CD1c-positive myeloid dendritic cell (primary cell): ENCODE results near the gene SAT1.
A peak's percentile ranks its signal among the peaks of the same experiment; 100 is the strongest.

ENCODE experiments used
- DNase-seq: peaks from one replicate; pipeline ENCODE4 v3.0.0-alpha.2; 2016; ENCODE audit errors: extremely low spot score

Gene SAT1

DNA sequence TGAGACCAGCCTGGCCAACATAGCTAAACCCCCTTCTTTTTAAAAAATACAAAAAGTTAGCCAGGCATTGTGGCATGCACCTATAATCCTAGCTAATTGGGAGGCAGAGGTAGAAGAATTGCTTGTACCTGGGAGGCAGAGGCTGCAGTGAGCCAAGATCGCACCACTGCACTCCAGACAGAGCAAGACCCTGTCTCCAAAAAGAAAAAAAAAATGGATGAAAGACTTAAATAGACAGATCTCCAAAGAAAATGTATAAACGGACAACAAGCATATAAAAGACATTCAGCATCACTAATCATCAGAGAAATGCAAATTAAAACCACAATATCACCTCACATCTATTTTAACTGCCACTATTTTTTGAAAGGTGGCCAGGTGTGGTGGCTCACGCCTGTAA, 6.6 kb upstream of the SAT1 start:
- no peak for DNase-seq

- no peak for DNase-seq
These were observed 3.9 kb upstream of the SAT1 start for GRCh38 chrX:23779025-23779424.

DNA sequence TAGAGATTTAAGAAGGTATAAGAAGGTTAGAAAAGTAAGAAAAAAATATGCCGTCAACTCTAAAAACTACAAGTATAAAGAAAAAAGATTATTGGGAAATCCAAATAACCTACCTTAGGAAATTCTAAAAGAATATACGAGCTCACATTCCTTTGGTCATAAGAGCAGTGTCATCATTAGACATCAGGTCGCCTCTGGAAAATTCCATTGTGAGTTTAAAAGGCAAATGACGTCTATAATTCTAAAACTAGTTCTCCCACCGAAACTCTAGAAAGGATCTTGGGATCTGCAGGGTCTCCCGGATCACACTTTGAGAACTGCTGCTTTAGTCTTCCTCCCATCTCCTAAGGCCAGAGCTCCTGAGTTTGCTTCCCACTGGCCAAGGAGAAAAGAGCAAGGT, 518 bp upstream of the SAT1 start:
- no peak for DNase-seq

- DNase-seq, result peak; percentile 21
These were observed 856 bp downstream of the SAT1 start for GRCh38 chrX:23783589-23784469.

- peak; percentile 75 for DNase-seq
These were observed 1.7 kb downstream of the SAT1 start for GRCh38 chrX:23784470-23785331.

DNA sequence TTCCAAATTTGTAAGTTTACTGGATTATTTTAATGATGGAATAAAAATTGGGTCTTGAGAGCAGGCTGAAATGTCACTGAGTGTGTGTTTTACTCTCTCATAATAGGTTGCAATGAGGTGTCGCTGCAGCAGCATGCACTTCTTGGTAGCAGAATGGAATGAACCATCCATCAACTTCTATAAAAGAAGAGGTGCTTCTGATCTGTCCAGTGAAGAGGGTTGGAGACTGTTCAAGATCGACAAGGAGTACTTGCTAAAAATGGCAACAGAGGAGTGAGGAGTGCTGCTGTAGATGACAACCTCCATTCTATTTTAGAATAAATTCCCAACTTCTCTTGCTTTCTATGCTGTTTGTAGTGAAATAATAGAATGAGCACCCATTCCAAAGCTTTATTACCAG, 2.6 kb downstream of the SAT1 start:
- no peak for DNase-seq

GRCh38 chrX:23786268-23786815, 3.4 kb downstream of the SAT1 start:
- no peak for DNase-seq

DNA sequence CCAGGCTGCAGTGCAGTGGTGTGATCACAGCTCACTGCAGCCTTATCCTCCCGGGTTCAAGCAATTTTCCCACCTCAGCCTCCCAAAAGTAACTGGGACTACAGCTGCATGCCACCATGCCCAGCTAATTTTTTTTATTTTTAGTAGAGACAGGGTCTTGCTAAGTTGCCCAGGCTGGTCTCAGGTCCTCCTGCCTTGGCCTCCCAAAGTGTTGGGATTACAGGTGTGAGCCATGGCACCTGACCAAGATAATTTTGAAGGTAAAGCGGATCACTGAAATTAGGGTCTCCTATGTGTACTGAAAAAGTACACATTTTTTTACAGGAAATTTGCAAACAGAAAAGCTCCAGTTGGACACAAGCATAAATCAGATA, 4.8 kb downstream of the SAT1 start:
- DNase-seq, result no peak

- DNase-seq, result no peak
These were observed 5.5 kb downstream of the SAT1 start for GRCh38 chrX:23788521-23788920.

GRCh38 chrX:23788946-23789345, 6.0 kb downstream of the SAT1 start:
- no peak for DNase-seq

GRCh38 chrX:23789386-23790154, 6.6 kb downstream of the SAT1 start:
- DNase-seq, result no peak

- DNase-seq, result no peak
These were observed 7.2 kb downstream of the SAT1 start for GRCh38 chrX:23790155-23790497.

DNA sequence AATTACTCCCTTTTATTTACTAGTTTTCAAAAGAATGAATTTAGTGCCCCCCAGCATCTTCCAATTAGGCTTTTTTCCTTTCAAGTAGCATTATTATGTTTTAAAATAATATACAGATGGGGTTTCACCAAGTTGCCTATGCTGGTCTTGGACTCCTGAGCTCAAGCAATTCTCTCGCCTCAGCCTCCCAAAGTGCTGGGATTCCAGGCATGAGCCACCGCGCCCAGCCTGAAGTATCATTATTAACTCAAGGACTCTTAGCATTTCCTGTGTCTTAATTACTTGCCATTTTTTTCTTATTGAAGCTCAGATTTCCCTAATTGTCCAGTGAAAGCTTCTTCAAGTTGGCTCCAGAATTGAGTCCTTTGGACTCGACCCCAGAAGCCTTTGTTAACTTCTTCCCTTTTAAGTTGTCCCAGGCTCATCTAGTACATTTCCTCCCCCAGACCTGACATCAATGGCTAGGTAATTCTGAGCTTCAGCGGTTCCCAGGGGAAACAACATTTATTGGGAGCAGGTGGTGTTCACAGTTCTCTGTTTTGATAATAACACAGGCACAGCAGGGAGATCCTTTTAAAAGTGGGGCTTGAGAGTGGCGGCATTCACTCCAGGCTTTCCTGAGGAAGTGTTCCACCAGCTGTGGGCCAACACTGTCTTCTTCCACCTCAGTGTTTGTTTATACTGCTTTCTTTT, 10.0 kb downstream of the SAT1 start:
- no peak for DNase-seq

DNA sequence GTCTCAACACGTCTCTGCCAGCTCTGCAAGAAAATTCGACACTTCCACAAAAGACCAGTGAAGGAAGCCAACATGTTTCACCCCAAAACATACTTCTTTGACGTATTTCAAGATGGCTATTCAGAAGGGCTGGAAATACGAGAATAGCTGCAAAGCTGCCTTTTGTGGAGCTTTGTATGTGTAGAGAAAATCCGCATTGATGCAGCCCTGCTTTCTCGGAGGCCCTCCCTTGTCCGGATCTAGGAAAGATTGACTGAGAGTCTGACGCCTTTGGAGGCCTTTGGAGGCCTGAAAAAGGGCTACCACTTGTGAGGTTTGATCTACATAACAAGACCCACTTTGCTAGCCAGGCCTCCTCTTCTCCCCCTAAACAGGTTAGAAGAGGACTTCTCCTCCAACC, 12.2 kb downstream of the SAT1 start:
- DNase-seq, result no peak

DNA sequence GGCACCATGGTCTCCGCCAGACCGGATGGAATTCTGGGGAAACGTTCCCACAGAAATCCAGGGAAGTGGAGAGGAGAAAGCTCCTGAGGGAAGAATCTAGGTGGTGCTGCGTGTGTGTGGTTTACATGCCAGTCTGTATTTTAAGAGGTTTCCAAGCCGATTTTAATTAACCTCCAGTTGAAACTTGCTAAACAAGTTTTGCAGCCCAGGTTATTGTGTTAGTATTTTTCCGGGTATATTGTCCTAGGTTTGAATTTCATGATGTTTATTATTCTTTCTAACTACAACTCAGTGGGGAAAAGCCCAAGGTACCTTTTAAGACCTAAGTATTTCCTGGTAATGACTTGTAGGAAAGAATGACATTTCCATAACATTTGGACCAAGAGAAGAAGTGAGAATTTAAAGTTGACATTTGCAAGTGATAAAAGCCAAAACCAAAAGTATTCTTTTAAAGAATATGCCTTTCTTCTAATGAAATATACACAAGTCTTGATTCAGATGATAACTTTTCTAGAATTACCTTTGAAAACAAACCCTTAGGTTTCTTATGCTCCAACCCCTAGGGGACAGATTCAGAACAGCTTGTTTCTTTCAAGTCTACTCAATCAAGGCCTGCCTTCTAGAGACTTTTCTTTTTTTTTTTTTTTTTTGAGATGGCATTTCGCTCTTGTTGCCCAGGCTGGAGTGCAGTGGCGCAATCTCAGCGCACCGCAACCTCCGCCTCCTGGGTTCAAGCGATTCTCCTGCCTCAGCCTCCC, 14.6 kb downstream of the SAT1 start:
- no peak for DNase-seq

- no peak for DNase-seq
These were observed 16.6 kb downstream of the SAT1 start for GRCh38 chrX:23799469-23800065.

DNA sequence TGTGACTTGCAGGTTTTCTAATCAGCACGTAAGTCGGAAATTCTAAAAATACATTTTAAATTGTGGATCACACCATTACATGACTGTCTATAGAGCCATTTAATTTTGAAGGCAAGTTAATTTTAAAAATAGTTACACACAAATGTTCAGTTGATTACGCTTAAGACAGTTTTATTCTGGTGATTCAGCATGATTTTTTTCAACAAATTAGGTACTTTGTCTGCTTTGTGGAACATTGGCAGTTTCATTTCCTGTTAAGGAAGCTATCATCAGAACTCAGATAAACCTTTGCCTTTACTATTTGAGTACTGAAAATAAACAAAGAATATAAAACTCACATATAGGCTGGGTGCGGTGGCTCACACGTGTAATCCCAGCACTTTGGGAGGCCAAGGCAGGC, 19.5 kb downstream of the SAT1 start:
- peak; percentile 52 for DNase-seq

- DNase-seq, result no peak
These were observed 21.0 kb downstream of the SAT1 start for GRCh38 chrX:23803931-23804381.

- no peak for DNase-seq
These were observed 21.6 kb downstream of the SAT1 start for GRCh38 chrX:23804578-23804977.

GRCh38 chrX:23805389-23805788, 22.4 kb downstream of the SAT1 start:
- DNase-seq, result peak; percentile 15
